Neuronal stem cell (in vitro differentiated cells): ENCODE measurements around the gene PKNOX1.
A peak's percentile ranks its signal among the peaks of the same experiment; 100 is the strongest.
"Not testable (repeated sequence)": the region's sequence is repeated elsewhere in the genome, so short reads cannot be mapped to it uniquely, and the experiment has no call there.

ENCODE experiments used
- DNase-seq: peaks from one replicate; pipeline ENCODE4 v3.0.0-alpha.2; 2013; ENCODE audit warnings: low spot score
- H2AFZ ChIP-seq: one replicate; pipeline ENCODE4 v1.6.1; 2013; ENCODE audit warnings: mild to moderate bottlenecking, low read length, inconsistent platforms
- H2AK5ac ChIP-seq: 2 replicates; pipeline ENCODE4 v1.6.1; 2013; ENCODE audit warnings: low read depth, mild to moderate bottlenecking, inconsistent platforms, low read length, moderate library complexity, mixed read lengths
- H2BK120ac ChIP-seq: 2 replicates; pipeline ENCODE4 v1.6.1; 2013; ENCODE audit warnings: low read depth, mild to moderate bottlenecking, inconsistent platforms, low read length, moderate library complexity, mixed read lengths
- H2BK12ac ChIP-seq: one replicate; pipeline ENCODE4 v1.6.1; 2013; ENCODE audit warnings: low read length, inconsistent platforms
- H2BK15ac ChIP-seq: 2 replicates; pipeline ENCODE4 v1.6.1; 2013; ENCODE audit warnings: mild to moderate bottlenecking, low read length, inconsistent platforms, mixed read lengths
- H2BK5ac ChIP-seq: one replicate; pipeline ENCODE4 v1.6.1; 2013; ENCODE audit warnings: inconsistent platforms, mild to moderate bottlenecking, low read length, moderate library complexity
- H3K14ac ChIP-seq: one replicate; pipeline ENCODE4 v1.6.1; 2013; ENCODE audit warnings: low read length, inconsistent platforms
- H3K18ac ChIP-seq: 2 replicates; pipeline ENCODE4 v1.6.1; 2013; ENCODE audit warnings: low read length, inconsistent platforms
- H3K23ac ChIP-seq: 2 replicates; pipeline ENCODE4 v1.6.1; 2013; ENCODE audit warnings: low read depth, mild to moderate bottlenecking, mixed read lengths, low read length, inconsistent platforms; ENCODE audit not compliant: poor library complexity
- H3K27ac ChIP-seq: replicated peaks from 3 replicates; pipeline ENCODE4 v1.5.1; 2013; ENCODE audit warnings: low read length, inconsistent platforms
- H3K27me3 ChIP-seq, 3 experiments: 2 replicates each; pipeline ENCODE4 v1.6.1; 2013; ENCODE audit warnings: low read length in 3 of 3, mild to moderate bottlenecking in 2 of 3, inconsistent platforms in 1 of 3, low read depth in 1 of 3, mixed read lengths in 1 of 3, moderate library complexity in 1 of 3; ENCODE audit not compliant: control insufficient read depth in 3 of 3, insufficient read depth in 3 of 3
- H3K36me3 ChIP-seq, 2 donors: replicated peaks in 1 of 2; 2 replicates each; pipeline ENCODE4 v1.6.1; 2013; ENCODE audit warnings: low read length in 2 of 2; ENCODE audit not compliant: control insufficient read depth in 2 of 2, insufficient read depth in 2 of 2
- H3K4ac ChIP-seq: 2 replicates; pipeline ENCODE4 v1.6.1; 2013; ENCODE audit warnings: inconsistent platforms, mild to moderate bottlenecking, low read length, moderate library complexity
- H3K4me1 ChIP-seq, 2 donors: 1 replicate in 1 of 2; 2 replicates in 1 of 2; pipeline ENCODE4 v1.6.1; 2013; ENCODE audit warnings: low read length in 2 of 2, low read depth in 1 of 2; ENCODE audit not compliant: control insufficient read depth in 2 of 2, insufficient read depth in 1 of 2
- H3K4me2 ChIP-seq: one replicate; pipeline ENCODE4 v1.6.1; 2013; ENCODE audit warnings: mild to moderate bottlenecking, low read length, inconsistent platforms; ENCODE audit not compliant: insufficient read depth, poor library complexity, severe bottlenecking
- H3K4me3 ChIP-seq, 2 donors: 2 replicates each; pipeline ENCODE4 v1.5.1; 2013; ENCODE audit warnings: low read length in 2 of 2, mild to moderate bottlenecking in 2 of 2, inconsistent platforms in 1 of 2, moderate library complexity in 1 of 2
- H3K79me1 ChIP-seq: one replicate; pipeline ENCODE4 v1.6.1; 2013; ENCODE audit warnings: low read depth, mild to moderate bottlenecking, inconsistent platforms, low read length, moderate library complexity
- H3K9ac ChIP-seq: one replicate; pipeline ENCODE4 v1.6.1; 2013; ENCODE audit warnings: mild to moderate bottlenecking, low read depth, low read length, inconsistent platforms; ENCODE audit not compliant: poor library complexity
- H3K9me3 ChIP-seq, 2 donors: replicated peaks in 1 of 2; 2 replicates each; pipeline versions ENCODE3 to v1.6.1; 2013; ENCODE audit warnings: low read length in 2 of 2, mild to moderate bottlenecking in 2 of 2, inconsistent platforms in 1 of 2, low read depth in 1 of 2, mixed read lengths in 1 of 2, moderate library complexity in 1 of 2; ENCODE audit not compliant: control insufficient read depth in 2 of 2, insufficient read depth in 1 of 2
- H4K8ac ChIP-seq: one replicate; pipeline ENCODE4 v1.6.1; 2013; ENCODE audit warnings: low read depth, mild to moderate bottlenecking, inconsistent platforms, low read length, moderate library complexity
- H4K91ac ChIP-seq: one replicate; pipeline ENCODE4 v1.6.1; 2013; ENCODE audit warnings: low read length, low read depth, mild to moderate bottlenecking, inconsistent platforms; ENCODE audit not compliant: poor library complexity
- WGBS, 2 donors: extraction: QIAGEN DNeasy Blood & Tissue Kit; methylation state at CpG; one replicate each; pipeline ENCODE4 v1.1.7; 2013; ENCODE audit warnings: missing lambda C conversion rate in 2 of 2, mixed read lengths in 1 of 2; ENCODE audit not compliant: insufficient read length in 2 of 2, insufficient replicate concordance in 1 of 2; ENCODE audit errors: extremely low coverage in 2 of 2; 5-methylcytosine and 5-hydroxymethylcytosine counted together

Gene PKNOX1

DNA sequence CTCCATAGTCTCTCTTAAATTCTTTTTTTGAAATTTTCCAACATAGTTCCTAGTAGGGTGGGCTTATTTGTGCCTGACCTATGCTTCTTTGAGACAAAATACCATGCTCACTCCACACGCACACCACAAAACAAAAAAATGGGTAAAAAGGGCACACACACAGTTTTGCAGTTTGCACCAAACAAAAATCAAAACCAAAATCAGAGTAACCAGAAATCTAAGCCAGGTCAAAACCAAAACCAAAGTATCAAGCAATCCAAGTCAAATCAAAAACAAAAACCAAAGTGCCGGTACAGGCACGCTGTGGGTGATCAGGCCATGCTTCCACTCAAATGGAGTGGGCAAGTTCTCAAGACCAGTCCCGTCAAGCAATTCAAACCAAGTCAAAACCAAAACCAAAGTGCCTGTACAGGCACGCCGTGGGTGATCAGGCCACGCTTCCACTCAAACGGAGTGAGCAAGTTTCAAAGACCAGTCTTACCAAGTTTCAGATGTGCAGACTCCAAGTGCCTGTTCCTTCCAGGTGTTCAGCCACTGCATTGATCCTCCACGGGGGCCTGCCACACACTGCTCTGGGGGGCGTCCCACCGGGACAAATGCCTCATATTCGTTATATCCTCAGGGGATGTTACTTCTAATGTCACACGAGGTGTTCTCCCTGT, 25.1 kb upstream of the PKNOX1 start:
- H2BK5ac ChIP-seq, H3K36me3 ChIP-seq, DNase-seq, H3K27ac ChIP-seq, H4K91ac ChIP-seq, H3K4me1 ChIP-seq, H2AK5ac ChIP-seq, H3K4ac ChIP-seq, H2BK120ac ChIP-seq, H2BK12ac ChIP-seq, H2AFZ ChIP-seq, H3K14ac ChIP-seq, H3K18ac ChIP-seq, H3K4me3 ChIP-seq, H3K4me2 ChIP-seq, H3K79me1 ChIP-seq, H3K9me3 ChIP-seq, H2BK15ac ChIP-seq, H3K27me3 ChIP-seq, H3K23ac ChIP-seq: not testable (repeated sequence)
- no CpG with 5 or more reads among the region's 13 CpGs for WGBS, 2 donors
- Histone ChIP-seq H4K8ac (peak overlapping the region; percentile 17), H3K9ac (peak overlapping the region; percentile 0)

DNA sequence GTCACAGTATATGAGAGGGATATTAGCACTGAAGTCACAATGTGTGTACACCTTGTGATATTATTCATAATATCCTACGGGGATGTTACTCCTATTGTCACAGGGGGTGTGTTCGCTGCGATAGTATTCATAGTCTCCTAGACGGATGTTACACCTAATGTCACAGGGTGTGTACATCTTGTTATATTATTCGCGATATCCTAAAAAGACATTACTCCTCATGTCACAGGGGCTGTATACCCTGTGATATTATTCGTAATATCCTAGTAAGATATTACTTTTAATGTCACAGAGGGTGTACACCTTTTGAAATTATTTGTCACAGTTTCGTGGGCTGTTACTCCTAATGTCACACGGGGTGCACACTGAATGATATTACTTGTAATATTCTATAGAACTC, 23.2 kb upstream of the PKNOX1 start:
- not testable (repeated sequence) for DNase-seq, H3K79me1 ChIP-seq, H3K18ac ChIP-seq, H3K9me3 ChIP-seq, H2AK5ac ChIP-seq, H3K14ac ChIP-seq, H3K27ac ChIP-seq, H3K23ac ChIP-seq, H2BK15ac ChIP-seq, H2AFZ ChIP-seq, H2BK120ac ChIP-seq, H4K8ac ChIP-seq, H3K4me1 ChIP-seq, H3K27me3 ChIP-seq, H3K4me2 ChIP-seq, H3K4ac ChIP-seq, H3K36me3 ChIP-seq, H2BK12ac ChIP-seq, H3K4me3 ChIP-seq, H4K91ac ChIP-seq, H3K9ac ChIP-seq, H2BK5ac ChIP-seq
- WGBS, 2 donors, result no CpG with 5 or more reads among the region's 9 CpGs

DNA sequence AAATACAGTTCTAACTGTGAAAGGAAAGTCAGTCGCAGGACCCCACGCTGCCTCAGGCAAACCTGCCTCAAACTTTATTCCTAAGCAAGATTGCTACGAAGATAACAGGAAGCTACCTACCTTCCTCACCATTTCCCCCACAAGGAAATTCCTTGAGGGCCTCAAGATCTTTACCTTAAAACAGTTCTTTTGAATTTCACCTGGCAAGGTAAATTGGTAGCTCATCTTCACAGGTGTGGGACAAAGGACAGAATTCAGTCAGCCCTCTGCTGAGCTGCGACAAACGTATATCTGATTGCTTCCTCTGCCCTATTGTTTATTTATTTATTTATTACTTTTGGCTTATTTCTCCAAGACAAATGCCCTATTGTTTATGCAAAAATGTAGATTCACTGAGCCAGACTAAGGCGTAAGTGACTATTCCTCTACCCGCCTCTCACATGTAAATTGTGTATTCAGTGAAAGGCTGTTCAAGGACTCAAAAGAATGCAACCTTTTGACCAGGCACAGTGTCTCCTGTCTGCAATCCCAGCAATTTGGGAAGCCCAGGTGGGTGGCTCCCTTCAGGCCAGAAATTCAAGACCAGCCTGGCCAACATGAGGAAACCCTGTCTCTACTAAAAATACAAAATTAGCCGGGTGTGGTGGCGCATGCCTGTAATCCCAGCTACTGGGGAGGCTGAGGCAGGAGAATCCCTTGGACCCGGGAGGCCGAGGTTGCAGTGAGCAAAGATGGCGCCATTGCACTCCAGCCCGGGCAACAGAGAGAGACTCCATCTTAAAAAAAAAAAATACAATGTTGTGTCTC, 17.3 kb upstream of the PKNOX1 start:
- Histone ChIP-seq H3K27ac (no peak overlapping the region), H3K27me3 (no peaks in the 10 kb centered on the region), H2BK15ac (no peak overlapping the region), H3K4me2 (no peak overlapping the region), H3K4ac (no peak overlapping the region), H3K36me3 (no peaks in the 10 kb centered on the region), H3K18ac (no peak overlapping the region), H3K79me1 (no peaks in the 10 kb centered on the region), H2BK120ac (no peak overlapping the region), H4K8ac (no peak overlapping the region), H2BK12ac (no peak overlapping the region), H3K14ac (no peak overlapping the region), H2AK5ac (no peak overlapping the region), H3K9me3 (peaks cover 0 to 2% of the 10 kb centered on the region in 2 donors), H3K4me1 (no peaks in the 10 kb centered on the region), H2BK5ac (no peak overlapping the region), H3K4me3 (no peak overlapping the region), H3K23ac (no peak overlapping the region), H3K9ac (no peak overlapping the region), H4K91ac (no peak overlapping the region), H2AFZ (no peak overlapping the region)
- WGBS, 2 donors, result no CpG with 5 or more reads among the region's 13 CpGs
- DNase-seq, result no peak

DNA sequence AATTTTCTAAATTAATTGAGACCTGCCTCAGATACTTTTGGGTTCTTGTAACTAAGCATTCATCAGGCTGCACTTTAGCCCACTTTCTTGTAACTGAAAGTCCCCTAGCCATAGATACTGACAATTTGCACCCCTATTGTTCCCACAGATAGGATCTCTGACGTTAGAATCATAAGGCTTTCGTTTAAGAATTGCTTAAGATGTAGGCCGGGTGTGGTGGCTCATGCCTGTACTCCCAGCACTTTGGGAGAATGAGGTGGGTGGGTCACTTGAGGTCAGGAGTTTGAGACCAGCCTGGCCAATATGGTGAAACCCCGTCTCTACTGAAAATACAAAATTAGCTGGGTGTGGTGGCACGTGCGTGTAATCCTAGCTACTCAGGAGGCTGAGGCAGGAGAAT, 16.2 kb upstream of the PKNOX1 start:
- H2BK15ac ChIP-seq, DNase-seq, H4K91ac ChIP-seq, H3K4me1 ChIP-seq, H3K9ac ChIP-seq, H3K4me2 ChIP-seq, H4K8ac ChIP-seq, H3K23ac ChIP-seq, H3K79me1 ChIP-seq, H2AK5ac ChIP-seq, H2BK12ac ChIP-seq, H3K36me3 ChIP-seq, H3K27me3 ChIP-seq, H3K14ac ChIP-seq, H3K4ac ChIP-seq, H3K18ac ChIP-seq, H2BK120ac ChIP-seq, H3K9me3 ChIP-seq, H3K4me3 ChIP-seq, H3K27ac ChIP-seq, H2AFZ ChIP-seq, H2BK5ac ChIP-seq: not testable (repeated sequence)
- WGBS, 2 donors, result no CpG with 5 or more reads among the region's 6 CpGs
